NCI-H2029 treated with DMSO at 0.1 percent for 48 hours (cell line): Measurements from ENCODE around the gene HTR3A.

ENCODE experiments used
- DNase-seq: peaks from one replicate; lab custom pipeline; 2025; lab: John Stamatoyannopoulos, UW

Gene HTR3A

GRCh38 chr11:113979431-113979830 lies 4.5 kb downstream of the HTR3A start:
- peak; percentile 0 for DNase-seq

- DNase-seq, result no peak
Measured at GRCh38 chr11:113980785-113981184, 5.9 kb downstream of the HTR3A start.

- no peak for DNase-seq
Measured at GRCh38 chr11:113982306-113982705, 7.4 kb downstream of the HTR3A start.

GRCh38 chr11:113984781-113985180 lies 9.9 kb downstream of the HTR3A start:
- DNase-seq, result no peak

- DNase-seq, result no peak
Measured at GRCh38 chr11:113985906-113986305, 11.0 kb downstream of the HTR3A start.

- no peak for DNase-seq
Measured at GRCh38 chr11:113986351-113987140, 11.6 kb downstream of the HTR3A start.

- DNase-seq, result no peak
Measured at GRCh38 chr11:113989381-113989780, 14.5 kb downstream of the HTR3A start.

- DNase-seq, result no peak
Measured at GRCh38 chr11:113989916-113990315, 15.0 kb downstream of the HTR3A start.

- DNase-seq, result no peak
Measured at GRCh38 chr11:113991170-113991569, 16.3 kb downstream of the HTR3A start.

GRCh38 chr11:113991718-113992458 lies 17.0 kb downstream of the HTR3A start:
- DNase-seq, result peak; percentile 98

- peak; percentile 90 for DNase-seq
Measured at GRCh38 chr11:113992459-113993110, 17.7 kb downstream of the HTR3A start.

GRCh38 chr11:113994077-113994954 lies 19.4 kb downstream of the HTR3A start:
- DNase-seq, result peak; percentile 6

- DNase-seq, result no peak
Measured at GRCh38 chr11:113997473-113997872, 22.6 kb downstream of the HTR3A start.

GRCh38 chr11:113998574-113998973 lies 23.7 kb downstream of the HTR3A start:
- no peak for DNase-seq

GRCh38 chr11:114000526-114000925 lies 25.6 kb downstream of the HTR3A start:
- DNase-seq, result no peak

- no peak for DNase-seq
Measured at GRCh38 chr11:114001416-114001815, 26.5 kb downstream of the HTR3A start.

GRCh38 chr11:114008331-114008730 lies 33.4 kb downstream of the HTR3A start:
- no peak for DNase-seq

GRCh38 chr11:114010931-114011330 lies 36.0 kb downstream of the HTR3A start:
- no peak for DNase-seq

GRCh38 chr11:114011443-114011842 lies 36.5 kb downstream of the HTR3A start:
- DNase-seq, result no peak

- no peak for DNase-seq
Measured at GRCh38 chr11:114015117-114015516, 40.2 kb downstream of the HTR3A start.

- DNase-seq, result no peak
Measured at GRCh38 chr11:114016986-114017385, 42.1 kb downstream of the HTR3A start.

GRCh38 chr11:114017723-114018122 lies 42.8 kb downstream of the HTR3A start:
- DNase-seq, result no peak
